IMR-90 (cell line): ENCODE results near the gene ACSF2. TPM values are rescaled to one million over a fixed set of nuclear protein-coding genes. Genes with fewer than 3 reads are reported as not detected.

ENCODE experiments used
- ATAC-seq: fragments of 200-7000 bp; cut with Tn5 transposase; 2 replicates; pipeline ENCODE4 v1.9.1; 2020; ENCODE audit warnings: low read depth, mild to moderate bottlenecking, moderate library complexity
- BruUV-seq: library from RNA; stranded (reverse); fragments of 400-500 nt; replicated peaks from 2 replicates; lab custom pipeline; 2021; lab: Mats Ljungman, UMichigan
- CTCF ChIA-PET: fragments of 300-600 bp; formaldehyde crosslinking; extraction: SDS; loops from one replicate; lab custom pipeline; 2021; ENCODE audit warnings: antibody characterized with exemption; lab: Yijun Ruan, JAX
- POLR2A ChIA-PET: fragments of 300-600 bp; sonication (Branson Sonifier 250); formaldehyde crosslinking; loops from one replicate; lab custom pipeline; 2022; ENCODE audit warnings: antibody characterized with exemption; ENCODE audit not compliant: unreplicated experiment; lab: Charles Lee
- DNase-seq: peaks from one replicate; pipeline ENCODE4 v3.0.0; 2013
- H2AFZ ChIP-seq: replicated peaks from 2 replicates; pipeline ENCODE3; 2013; ENCODE audit warnings: low read length, mild to moderate bottlenecking; ENCODE audit not compliant: poor library complexity
- H2AK5ac ChIP-seq: 2 replicates; pipeline ENCODE4 v1.6.1; 2013; ENCODE audit warnings: low read depth, low read length, inconsistent platforms
- H2AK9ac ChIP-seq: replicated peaks from 2 replicates; pipeline ENCODE3; 2013; ENCODE audit warnings: mild to moderate bottlenecking, low read depth, low read length, moderate library complexity; ENCODE audit not compliant: poor library complexity
- H2BK120ac ChIP-seq: 2 replicates; pipeline ENCODE4 v1.6.1; 2013; ENCODE audit warnings: low read depth, low read length, inconsistent platforms
- H2BK15ac ChIP-seq: 3 replicates; pipeline ENCODE4 v1.6.1; 2013; ENCODE audit warnings: low read depth, low read length, inconsistent platforms
- H2BK20ac ChIP-seq: 2 replicates; pipeline ENCODE4 v1.6.1; 2013; ENCODE audit warnings: low read depth, mild to moderate bottlenecking, inconsistent platforms, low read length, moderate library complexity
- H2BK5ac ChIP-seq: 2 replicates; pipeline ENCODE4 v1.6.1; 2013; ENCODE audit warnings: mild to moderate bottlenecking, low read depth, low read length, inconsistent platforms; ENCODE audit not compliant: poor library complexity, severe bottlenecking
- H3K14ac ChIP-seq: replicated peaks from 2 replicates; pipeline ENCODE4 v1.6.1; 2013; ENCODE audit warnings: low read depth, low read length, inconsistent platforms
- H3K18ac ChIP-seq: 2 replicates; pipeline ENCODE4 v1.6.1; 2013; ENCODE audit warnings: low read depth, low read length, control low read depth
- H3K23ac ChIP-seq: 2 replicates; pipeline ENCODE4 v1.6.1; 2013; ENCODE audit warnings: low read depth, low read length, inconsistent platforms
- H3K27ac ChIP-seq: 2 replicates; pipeline ENCODE4 v1.5.1; 2013; ENCODE audit warnings: mild to moderate bottlenecking, control low read depth, low read length; ENCODE audit not compliant: insufficient read depth
- H3K27me3 ChIP-seq: 2 replicates; pipeline ENCODE4 v1.6.1; 2013; ENCODE audit warnings: low read length; ENCODE audit not compliant: control insufficient read depth, insufficient read depth
- H3K36me3 ChIP-seq: 2 replicates; pipeline ENCODE4 v1.6.1; 2013; ENCODE audit warnings: low read length, mixed read lengths; ENCODE audit not compliant: control insufficient read depth, insufficient read depth
- H3K4ac ChIP-seq: 2 replicates; pipeline ENCODE4 v1.6.1; 2013; ENCODE audit warnings: low read depth, low read length, inconsistent platforms
- H3K4me1 ChIP-seq: 2 replicates; pipeline ENCODE4 v1.6.1; 2013; ENCODE audit warnings: low read length, mixed read lengths; ENCODE audit not compliant: control insufficient read depth, insufficient read depth
- H3K4me2 ChIP-seq: 2 replicates; pipeline ENCODE4 v1.6.1; 2013; ENCODE audit warnings: low read depth, mild to moderate bottlenecking, control low read depth, low read length, moderate library complexity
- H3K4me3 ChIP-seq: 2 replicates; pipeline ENCODE4 v1.5.1; 2013; ENCODE audit warnings: low read depth, mild to moderate bottlenecking, control low read depth, low read length, moderate library complexity; ENCODE audit not compliant: insufficient read depth
- H3K56ac ChIP-seq: 2 replicates; pipeline ENCODE4 v1.6.1; 2013; ENCODE audit warnings: low read length, inconsistent platforms; ENCODE audit not compliant: insufficient read depth; ENCODE audit errors: extremely low read depth
- H3K79me1 ChIP-seq, 2 experiments: 2 replicates each; pipeline ENCODE4 v1.6.1; 2013; ENCODE audit warnings: low read length in 2 of 2, inconsistent platforms in 1 of 2, low read depth in 1 of 2
- H3K9ac ChIP-seq: 2 replicates; pipeline ENCODE4 v1.6.1; 2013; ENCODE audit warnings: low read depth, low read length, control low read depth
- H3K9me1 ChIP-seq: 2 replicates; pipeline ENCODE4 v1.6.1; 2013; ENCODE audit warnings: low read length, inconsistent platforms; ENCODE audit not compliant: insufficient read depth
- H3K9me3 ChIP-seq: 2 replicates; pipeline ENCODE4 v1.6.1; 2013; ENCODE audit warnings: low read length; ENCODE audit not compliant: control insufficient read depth, insufficient read depth
- H4K20me1 ChIP-seq: 2 replicates; pipeline ENCODE4 v1.6.1; 2013; ENCODE audit warnings: low read length, inconsistent platforms; ENCODE audit not compliant: insufficient read depth
- H4K5ac ChIP-seq: 2 replicates; pipeline ENCODE4 v1.6.1; 2013; ENCODE audit warnings: mild to moderate bottlenecking, low read depth, low read length, control low read depth
- H4K8ac ChIP-seq, 2 experiments: 2 replicates each; pipeline ENCODE4 v1.6.1; 2013; ENCODE audit warnings: low read depth in 2 of 2, low read length in 2 of 2, control low read depth in 1 of 2, inconsistent platforms in 1 of 2
- H4K91ac ChIP-seq: 2 replicates; pipeline ENCODE4 v1.6.1; 2013; ENCODE audit warnings: low read depth, low read length, inconsistent platforms; ENCODE audit not compliant: insufficient read depth
- BHLHE40 ChIP-seq: fragments of 150-350 bp; IDR thresholded peaks from 2 replicates; pipeline ENCODE4 v1.6.1; 2016; ENCODE audit warnings: mild to moderate bottlenecking, low read depth, low read length
- CTCF ChIP-seq: conservative IDR thresholded peaks from 2 replicates; pipeline ENCODE4 v1.5.1; 2012; ENCODE audit warnings: mild to moderate bottlenecking, low read depth, low read length, improper control_type of control experiment
- SMC3 ChIP-seq: fragments of 150-350 bp; IDR thresholded peaks from 2 replicates; pipeline ENCODE4 v1.6.1; 2016; ENCODE audit warnings: low read depth, mild to moderate bottlenecking, antibody characterized with exemption, low read length, moderate library complexity
- WGBS, 2 experiments: methylation state at CpG; one replicate each; pipeline versions ENCODE4 v1.1.5 to v1.1.7; 2013; ENCODE audit warnings: missing lambda C conversion rate in 2 of 2; ENCODE audit not compliant: insufficient read length in 1 of 2; ENCODE audit errors: extremely low coverage in 2 of 2; 5-methylcytosine and 5-hydroxymethylcytosine counted together
- dilution Hi-C: fragments of 300-500 bp; cut with HindIII; formaldehyde crosslinking; loops from one replicate; pipeline ENCODE4 v1.14.3; 2018; ENCODE audit warnings: low sequenced_read_pairs; ENCODE audit not compliant: unreplicated experiment
- in situ Hi-C: fragments of 300-500 bp; cut with MboI; formaldehyde crosslinking; loops from 3 replicates; pipeline ENCODE4 v1.14.3; 2019; ENCODE audit warnings: low sequenced_read_pairs, inconsistent platforms, mixed read lengths
- intact Hi-C: fragments of 100-400 bp; cut with micrococcal nuclease; formaldehyde crosslinking; loops from 2 replicates; pipeline ENCODE4 v1.10.0; 2022
- polyA plus RNA-seq, 3 experiments: library from polyadenylated mRNA; depleted of rRNA; stranded (reverse); fragments of >200 nt; gene quantifications; 2 replicates each; pipeline ENCODE4 v1.2.3, GENCODE V29; 2012; ENCODE audit warnings: low replicate concordance in 1 of 3
- total RNA-seq: library from RNA; depleted of rRNA; stranded (reverse); fragments of >200 nt; gene quantifications from 2 replicates; pipeline ENCODE4 v1.2.3, GENCODE V29; 2012

The ACSF2 gene
- total and polyA plus RNA-seq, 2 of the 4 experiments (the other 2 are of a cell fraction) = 18.5 to 27.2 TPM

GRCh38 chr17:50501054-50501453 lies 75.0 kb downstream of the ACSF2 start:
- Histone ChIP-seq H2BK5ac (no peak overlapping the region), H3K9me3 (no peaks in the 10 kb centered on the region), H3K9me1 (peaks cover 5% of the 10 kb centered on the region; the same call in 1 of the 2 replicates), H2AK9ac (no peak overlapping the region), H2BK120ac (no peak overlapping the region), H4K5ac (no peak overlapping the region), H3K56ac (no peak overlapping the region), H3K14ac (no peak overlapping the region), H2AK5ac (no peak overlapping the region), H3K23ac (no peak overlapping the region), H3K18ac (no peak overlapping the region), H3K4me3 (no peak overlapping the region), H2AFZ (no peak overlapping the region), H3K27me3 (no peaks in the 10 kb centered on the region; the same call in 1 of the 2 replicates), H3K9ac (no peak overlapping the region), H3K36me3 (no peaks in the 10 kb centered on the region), H4K20me1 (no peaks in the 10 kb centered on the region), H3K4me2 (no peak overlapping the region), H2BK15ac (no peak overlapping the region), H3K4ac (no peak overlapping the region), H4K91ac (no peak overlapping the region), H3K27ac (no peak overlapping the region), H2BK20ac (no peak overlapping the region), H3K4me1 (peaks cover 4% of the 10 kb centered on the region), H3K79me1 (no peaks in the 10 kb centered on the region), H4K8ac (no peak overlapping the region)
- POLR2A ChIA-PET = no interaction called here
- in situ Hi-C loops (no loop called here), dilution Hi-C loops (no loop called here), intact Hi-C loops (no loop called here)
- CTCF ChIA-PET = interaction anchor here (0.5 to 1.7 kb wide), 4 partner anchors 12 to 414 kb away, joined by 3 to 8 read pairs (median 5); no protein-coding TSS in a partner anchor
- ATAC-seq (no peak), DNase-seq (no peak)
- WGBS, 2 experiments = 60% methylated on average over 1 of the region's 5 CpGs; no CpG with 5 or more reads in 1 of the 2 experiments
- TF ChIP-seq CTCF (peak; percentile 41), BHLHE40 (no peak), SMC3 (peak; percentile 23; the same call in 1 of the 2 replicates)
- no TSS peak for BruUV-seq
